PC-9 (cell line): Measurements from ENCODE around the gene CCDC194.

Experiments used
- CTCF ChIP-seq: fragments of 200-600 bp; sonication (generic); conservative IDR thresholded peaks from 2 replicates; pipeline ENCODE4 v1.6.1; 2017; ENCODE audit warnings: mixed run types, antibody characterized with exemption, mild to moderate bottlenecking, moderate library complexity
- EZH2 ChIP-seq: fragments of 200-600 bp; sonication (generic); IDR thresholded peaks from 2 replicates; pipeline ENCODE4 v1.8.0; 2017; ENCODE audit warnings: antibody characterized with exemption, low read depth

- TF ChIP-seq CTCF (peak; percentile 97), EZH2 (no peak)
Measured at GRCh38 chr19:17385878-17386611, 8.0 kb downstream of the CCDC194 start.
